ENCODE data around the gene TJP1.
"Not testable (repeated sequence)": the region's sequence is repeated elsewhere in the genome, so short reads cannot be mapped to it uniquely, and the experiment has no call there.

Gene TJP1

DNA sequence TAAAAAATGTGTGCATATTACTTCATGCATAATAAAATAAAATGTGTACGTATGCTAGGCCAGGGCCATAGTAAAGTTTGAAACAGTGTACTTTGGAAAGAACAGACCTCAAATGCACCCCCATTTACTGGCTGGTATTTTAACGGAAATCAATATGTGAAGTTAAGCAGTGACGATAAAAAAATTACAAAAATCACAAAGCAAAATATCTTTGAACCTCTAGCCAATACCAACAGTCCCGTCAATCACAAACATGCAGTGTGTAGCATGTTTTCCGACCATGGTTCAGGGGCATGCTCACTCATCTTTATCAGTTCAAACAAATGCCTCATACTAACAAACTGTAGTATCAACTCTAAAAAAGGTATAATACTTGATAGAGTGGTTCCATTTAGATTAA, 121.1 kb downstream of the TJP1 start:
- no peak for DNase-seq (ENCODE audit: low read depth, low spot score)

- DNase-seq (ENCODE audit: low read depth, low spot score), result no peak
Measured at GRCh38 chr15:29700296-29700695, 122.0 kb downstream of the TJP1 start.

- no peak for DNase-seq (ENCODE audit: low read depth, low spot score)
Measured at GRCh38 chr15:29699791-29700190, 122.5 kb downstream of the TJP1 start.

GRCh38 chr15:29698030-29698701, 124.1 kb downstream of the TJP1 start:
- DNase-seq (ENCODE audit: low read depth, low spot score), result no peak

- no peak for DNase-seq (ENCODE audit: low read depth, low spot score)
Measured at GRCh38 chr15:29696950-29697738, 125.1 kb downstream of the TJP1 start.

- not testable (repeated sequence) for DNase-seq (ENCODE audit: low read depth, low spot score)
Measured at GRCh38 chr15:29696506-29696905, 125.8 kb downstream of the TJP1 start.

DNA sequence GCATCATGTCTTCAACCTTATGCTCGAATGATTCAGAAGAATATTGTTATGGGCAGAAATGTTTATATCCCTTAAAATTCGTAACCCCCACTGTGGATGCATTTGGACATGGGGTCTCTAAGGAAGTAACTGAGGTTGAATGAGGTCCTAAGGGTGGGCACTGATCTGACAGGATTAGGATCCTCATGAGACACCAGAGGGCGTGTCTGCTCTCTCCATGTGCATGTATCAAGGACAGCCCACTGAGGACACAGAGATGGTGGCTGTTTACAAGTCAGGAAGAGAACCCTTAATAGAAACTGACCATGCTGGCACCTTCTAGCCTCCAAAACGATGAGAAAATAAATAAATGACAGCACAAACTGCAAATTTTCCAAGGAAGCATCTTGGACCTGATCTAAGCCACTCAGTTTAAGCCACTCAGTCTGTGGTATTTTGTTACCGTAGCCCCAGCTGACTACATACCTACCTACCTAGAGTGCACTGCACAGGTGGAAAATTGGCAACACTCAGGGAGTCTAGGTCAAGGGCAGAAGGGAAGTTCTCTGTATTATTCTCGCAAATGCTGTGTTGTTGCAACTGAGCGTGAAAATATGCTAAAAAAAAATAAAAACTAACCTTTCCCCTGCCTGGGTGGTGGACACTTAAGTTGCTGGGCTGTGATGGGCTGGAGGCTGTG, 126.6 kb downstream of the TJP1 start:
- no peak for DNase-seq (ENCODE audit: low read depth, low spot score)

GRCh38 chr15:29693225-29693624, 129.0 kb downstream of the TJP1 start:
- no peak for DNase-seq (ENCODE audit: low read depth, low spot score)

- DNase-seq (ENCODE audit: low read depth, low spot score), result no peak
Measured at GRCh38 chr15:29692527-29692926, 129.7 kb downstream of the TJP1 start.

- DNase-seq (ENCODE audit: low read depth, low spot score), result no peak
Measured at GRCh38 chr15:29690765-29691475, 131.3 kb downstream of the TJP1 start.

DNA sequence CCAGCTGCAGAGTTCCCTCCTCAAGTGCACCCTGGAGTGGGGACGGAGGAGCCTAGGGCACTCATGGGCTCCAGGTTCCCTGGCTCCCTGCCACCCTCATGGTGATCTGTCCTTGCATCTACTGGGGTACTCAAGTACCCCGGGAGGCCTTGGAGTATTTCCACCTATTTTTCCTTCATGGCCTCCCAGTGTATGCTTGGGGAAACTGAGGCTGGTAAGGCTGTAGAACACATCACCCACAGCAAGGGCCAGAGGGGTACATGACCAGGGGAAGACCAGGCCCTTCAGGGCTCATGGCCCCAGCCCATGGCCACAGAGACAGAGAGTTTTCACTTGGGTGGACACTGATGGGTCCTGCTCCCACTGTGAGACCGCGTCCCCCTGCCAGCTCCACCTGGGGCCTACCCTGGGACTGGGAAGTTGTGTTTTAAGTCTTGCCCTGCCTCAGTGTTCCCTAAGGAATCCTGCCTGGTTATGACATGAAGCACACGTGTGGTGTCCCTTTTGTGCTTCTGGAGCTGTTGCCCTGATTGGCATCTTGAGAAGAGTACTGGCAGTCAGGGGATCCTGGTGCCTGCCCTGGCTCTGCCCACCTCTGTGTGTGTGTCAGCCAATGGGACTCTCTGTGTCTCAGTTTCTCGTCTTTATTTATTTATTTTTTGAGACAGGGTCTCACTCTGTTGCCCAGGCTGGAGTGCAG, 132.8 kb downstream of the TJP1 start:
- no peak for DNase-seq (ENCODE audit: low read depth, low spot score)

- no peak for DNase-seq (ENCODE audit: low read depth, low spot score)
Measured at GRCh38 chr15:29688506-29689286, 133.6 kb downstream of the TJP1 start.

GRCh38 chr15:29687939-29688505, 134.2 kb downstream of the TJP1 start:
- no peak for DNase-seq (ENCODE audit: low read depth, low spot score)

DNA sequence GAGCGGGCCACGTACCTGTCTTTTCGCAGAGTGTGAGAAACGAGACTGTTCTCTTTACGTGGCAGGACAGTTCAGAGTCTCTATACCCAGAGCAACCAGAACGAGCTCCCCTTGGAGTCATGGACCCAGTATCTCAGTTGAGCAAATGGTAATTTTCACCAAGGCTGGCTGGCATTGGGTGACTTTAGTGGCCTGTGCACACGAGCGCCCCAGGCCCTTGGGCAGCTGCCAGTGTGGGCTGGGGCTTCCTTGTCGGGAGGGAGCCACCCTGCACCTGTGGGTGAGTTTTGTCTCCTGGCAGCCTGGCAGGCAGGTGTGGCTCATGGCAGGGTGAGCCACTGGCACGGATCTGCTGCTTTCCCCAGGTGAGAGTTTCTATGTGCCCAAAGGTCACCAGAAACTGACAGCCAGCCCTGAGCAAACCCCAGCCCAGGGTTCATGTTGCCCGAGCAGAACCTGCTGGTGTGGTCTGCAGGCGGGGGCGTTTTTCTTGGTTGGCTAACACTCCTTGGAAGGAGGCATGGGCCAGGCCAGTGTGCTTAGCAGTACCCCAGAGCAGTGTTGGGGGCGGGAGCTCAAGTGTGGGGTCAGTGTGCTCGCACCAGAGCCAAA, 135.0 kb downstream of the TJP1 start:
- no peak for DNase-seq (ENCODE audit: low read depth, low spot score)

DNA sequence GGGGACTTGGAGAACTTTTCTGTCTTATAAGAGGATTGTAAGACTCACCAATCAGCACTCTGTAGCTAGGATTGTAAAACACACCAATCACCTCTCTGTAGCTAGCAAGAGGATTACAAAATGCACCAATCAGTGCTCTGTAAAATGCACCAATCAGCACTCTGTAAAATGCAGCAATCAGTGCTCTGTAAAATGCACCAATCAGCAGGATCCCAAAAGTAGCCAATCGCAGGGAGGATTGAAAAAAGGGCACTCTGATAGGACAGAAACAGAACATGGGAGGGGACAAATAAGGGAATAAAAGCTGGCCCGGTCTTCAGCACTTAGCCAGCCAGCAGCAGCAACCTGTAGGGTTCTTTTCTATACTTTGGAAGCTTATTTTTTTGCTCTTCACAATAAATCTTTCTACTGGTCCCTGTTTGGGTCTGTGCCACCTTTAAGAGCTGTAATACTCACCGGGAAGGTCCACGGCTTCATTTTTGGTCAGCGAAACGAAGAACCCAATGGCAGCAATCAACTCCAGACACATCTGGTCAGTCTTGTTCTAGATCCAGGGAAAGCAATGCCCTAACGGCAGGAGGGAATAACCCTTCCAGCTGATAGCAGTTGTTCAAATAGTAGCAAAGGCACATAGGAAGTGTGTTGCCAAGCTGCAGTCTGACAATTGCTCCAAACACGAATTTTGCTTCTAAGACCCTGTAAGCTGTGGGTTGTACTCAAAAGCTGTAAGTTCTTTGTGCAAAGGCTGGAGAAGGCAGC, 135.6 kb downstream of the TJP1 start:
- no peak for DNase-seq (ENCODE audit: low read depth, low spot score)

DNA sequence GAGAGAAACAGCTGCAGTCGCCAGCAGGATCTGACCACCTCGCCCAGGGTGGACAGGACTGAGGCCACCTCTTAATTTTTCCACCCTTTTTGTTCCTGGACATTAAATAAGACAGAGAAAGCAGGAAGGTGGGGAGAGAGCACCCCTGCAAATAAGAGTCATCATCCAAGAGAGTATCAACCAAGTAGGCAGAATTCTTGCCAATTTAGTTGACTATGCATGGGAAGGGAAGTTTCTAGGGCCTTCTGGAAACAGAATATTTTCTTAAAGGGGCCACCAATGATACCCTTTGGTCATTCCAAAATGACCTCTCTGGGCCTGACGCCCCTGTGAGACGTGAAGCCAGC, 136.2 kb downstream of the TJP1 start:
- no peak for DNase-seq (ENCODE audit: low read depth, low spot score)

GRCh38 chr15:29685156-29686078, 136.9 kb downstream of the TJP1 start:
- DNase-seq (ENCODE audit: low read depth, low spot score), result no peak

GRCh38 chr15:29682781-29683180, 139.5 kb downstream of the TJP1 start:
- DNase-seq (ENCODE audit: low read depth, low spot score), result no peak

All from activated naive CD8-positive, alpha-beta T cell treated with anti-CD3 and anti-CD28 coated beads, Interleukin-2, amount 50 U/mL, for 16 hours (primary cell).